Trophoblast cell (in vitro differentiated cells and primary cell): ENCODE results near the gene IGFBP6.

ENCODE experiments used
- DNase-seq, 2 donors: peaks; one replicate each; pipeline ENCODE4 v3.0.0-alpha.2; 2016
- H2AFZ ChIP-seq: 2 replicates; pipeline ENCODE4 v1.6.1; 2013; ENCODE audit warnings: low read length, moderate library complexity, mild to moderate bottlenecking; ENCODE audit not compliant: insufficient read depth, poor library complexity
- H2AK5ac ChIP-seq: 2 replicates; pipeline ENCODE4 v1.6.1; 2013; ENCODE audit warnings: mild to moderate bottlenecking, low read length
- H2BK120ac ChIP-seq: 2 replicates; pipeline ENCODE4 v1.6.1; 2013; ENCODE audit warnings: low read length, mild to moderate bottlenecking, moderate library complexity; ENCODE audit not compliant: insufficient read depth, poor library complexity
- H2BK12ac ChIP-seq: 2 replicates; pipeline ENCODE4 v1.6.1; 2013; ENCODE audit warnings: mild to moderate bottlenecking, low read length, moderate library complexity
- H2BK5ac ChIP-seq: 2 replicates; pipeline ENCODE4 v1.6.1; 2013; ENCODE audit warnings: low read length, low read depth, moderate library complexity, mild to moderate bottlenecking; ENCODE audit not compliant: poor library complexity
- H3K14ac ChIP-seq: 2 replicates; pipeline ENCODE4 v1.6.1; 2013; ENCODE audit warnings: mild to moderate bottlenecking, low read length
- H3K18ac ChIP-seq: 2 replicates; pipeline ENCODE4 v1.6.1; 2013; ENCODE audit warnings: mild to moderate bottlenecking, low read length
- H3K23ac ChIP-seq: 2 replicates; pipeline ENCODE4 v1.6.1; 2013; ENCODE audit warnings: low read length
- H3K27ac ChIP-seq: 2 replicates; pipeline ENCODE4 v1.5.1; 2013; ENCODE audit warnings: low read depth, mild to moderate bottlenecking, inconsistent platforms, low read length, moderate library complexity
- H3K27me3 ChIP-seq: 2 replicates; pipeline ENCODE4 v1.6.1; 2013; ENCODE audit warnings: inconsistent platforms, mild to moderate bottlenecking, low read length, moderate library complexity; ENCODE audit not compliant: insufficient read depth
- H3K36me3 ChIP-seq, 2 experiments: 1 replicate in 1 of 2; 2 replicates in 1 of 2; pipeline ENCODE4 v1.6.1; 2013; ENCODE audit warnings: low read length in 2 of 2, mild to moderate bottlenecking in 2 of 2, moderate library complexity in 1 of 2; ENCODE audit not compliant: insufficient read depth in 2 of 2, control insufficient read depth in 1 of 2
- H3K4ac ChIP-seq: 2 replicates; pipeline ENCODE4 v1.6.1; 2013; ENCODE audit warnings: low read depth, mild to moderate bottlenecking, low read length, moderate library complexity
- H3K4me1 ChIP-seq, 2 experiments: 1 replicate in 1 of 2; 2 replicates in 1 of 2; pipeline ENCODE4 v1.6.1; 2013; ENCODE audit warnings: low read length in 2 of 2, mild to moderate bottlenecking in 2 of 2, moderate library complexity in 1 of 2; ENCODE audit not compliant: insufficient read depth in 2 of 2, control insufficient read depth in 1 of 2
- H3K4me2 ChIP-seq: 2 replicates; pipeline ENCODE4 v1.6.1; 2013; ENCODE audit warnings: inconsistent platforms, mild to moderate bottlenecking, low read length, moderate library complexity
- H3K4me3 ChIP-seq: 2 replicates; pipeline ENCODE4 v1.5.1; 2013; ENCODE audit warnings: mild to moderate bottlenecking, low read depth, low read length, inconsistent platforms
- H3K79me1 ChIP-seq: one replicate; pipeline ENCODE4 v1.6.1; 2013; ENCODE audit warnings: low read length
- H3K79me2 ChIP-seq: 2 replicates; pipeline ENCODE4 v1.6.1; 2013; ENCODE audit warnings: low read length, mild to moderate bottlenecking; ENCODE audit not compliant: control insufficient read depth, insufficient read depth, poor library complexity
- H3K9ac ChIP-seq: 2 replicates; pipeline ENCODE4 v1.6.1; 2013; ENCODE audit warnings: mild to moderate bottlenecking, low read length
- H3K9me3 ChIP-seq: 2 replicates; pipeline ENCODE4 v1.6.1; 2013; ENCODE audit warnings: low read depth, mild to moderate bottlenecking, control low read depth, inconsistent platforms, low read length; ENCODE audit not compliant: insufficient read depth
- H4K12ac ChIP-seq: 2 replicates; pipeline ENCODE4 v1.6.1; 2013; ENCODE audit warnings: low read depth, mild to moderate bottlenecking, low read length, moderate library complexity
- H4K8ac ChIP-seq: 2 replicates; pipeline ENCODE4 v1.6.1; 2013; ENCODE audit warnings: low read depth, mild to moderate bottlenecking, low read length, moderate library complexity
- H4K91ac ChIP-seq: one replicate; pipeline ENCODE4 v1.6.1; 2013; ENCODE audit warnings: low read depth, mild to moderate bottlenecking, low read length, moderate library complexity
- WGBS: extraction: QIAGEN DNeasy Blood & Tissue Kit; methylation state at CpG from one replicate; pipeline ENCODE4 v1.1.7; 2013; ENCODE audit warnings: missing lambda C conversion rate; ENCODE audit not compliant: insufficient read length, insufficient coverage; ENCODE audit errors: extremely low coverage; 5-methylcytosine and 5-hydroxymethylcytosine counted together

The IGFBP6 gene

GRCh38 chr12:53143355-53143754, 45.9 kb downstream of the IGFBP6 start:
- H2AK5ac ChIP-seq, result no peak overlapping the region
- no peak overlapping the region for H3K4me2 ChIP-seq
- no peaks in the 10 kb centered on the region for H3K79me1 ChIP-seq
- H3K23ac ChIP-seq, result no peak overlapping the region
- no peaks in the 10 kb centered on the region for H3K36me3 ChIP-seq
- no peak overlapping the region for H2AFZ ChIP-seq
- no peak overlapping the region for H3K4ac ChIP-seq
- no peak overlapping the region for H4K8ac ChIP-seq
- no peak overlapping the region for H3K18ac ChIP-seq
- H3K9me3 ChIP-seq, result no peaks in the 10 kb centered on the region
- H3K27me3 ChIP-seq, result no peaks in the 10 kb centered on the region
- no peaks in the 10 kb centered on the region for H3K79me2 ChIP-seq
- no peak overlapping the region for H2BK12ac ChIP-seq
- no peak overlapping the region for H3K9ac ChIP-seq
- H3K14ac ChIP-seq, result no peak overlapping the region
- H3K4me1 ChIP-seq, result no peaks in the 10 kb centered on the region
- WGBS, result no CpG with 5 or more reads among the region's 4 CpGs
- peak; percentile 25 to 71 for DNase-seq
- no peak overlapping the region for H2BK120ac ChIP-seq
- H4K12ac ChIP-seq, result no peak overlapping the region
- no peak overlapping the region for H3K4me3 ChIP-seq
- H2BK5ac ChIP-seq, result no peak overlapping the region
- H3K27ac ChIP-seq, result no peak overlapping the region
- no peak overlapping the region for H4K91ac ChIP-seq

- H2AK5ac ChIP-seq, result no peak overlapping the region
Measured at GRCh38 chr12:53145383-53146260, 48.2 kb downstream of the IGFBP6 start.

GRCh38 chr12:53147181-53147580, 49.7 kb downstream of the IGFBP6 start:
- Histone ChIP-seq H2BK12ac (no peak overlapping the region), H3K27ac (no peak overlapping the region), H3K9me3 (no peaks in the 10 kb centered on the region), H3K4me2 (no peak overlapping the region), H3K18ac (no peak overlapping the region), H4K91ac (no peak overlapping the region), H2BK120ac (no peak overlapping the region), H3K79me1 (no peaks in the 10 kb centered on the region), H4K8ac (no peak overlapping the region), H3K23ac (no peak overlapping the region), H3K4me3 (no peak overlapping the region), H3K9ac (no peak overlapping the region), H3K4me1 (no peaks in the 10 kb centered on the region), H3K4ac (no peak overlapping the region), H4K12ac (no peak overlapping the region), H2BK5ac (no peak overlapping the region), H3K27me3 (no peaks in the 10 kb centered on the region), H3K79me2 (no peaks in the 10 kb centered on the region), H3K36me3 (no peaks in the 10 kb centered on the region), H2AFZ (no peak overlapping the region), H2AK5ac (no peak overlapping the region), H3K14ac (no peak overlapping the region)
- WGBS, result no CpG with 5 or more reads among the region's 5 CpGs
- no peak for DNase-seq

More at GRCh38 chr12:53145383-53146260, 48.2 kb downstream of the IGFBP6 start:
- H3K9me3 ChIP-seq, result no peaks in the 10 kb centered on the region
- no peaks in the 10 kb centered on the region for H3K4me1 ChIP-seq
- DNase-seq, result peak; percentile 58 to 63
- no peak overlapping the region for H2AFZ ChIP-seq
- H3K14ac ChIP-seq, result no peak overlapping the region
- no peak overlapping the region for H2BK12ac ChIP-seq
- no peak overlapping the region for H3K23ac ChIP-seq
- no peak overlapping the region for H4K8ac ChIP-seq
- no peak overlapping the region for H3K27ac ChIP-seq
- H3K18ac ChIP-seq, result no peak overlapping the region
- no peak overlapping the region for H3K4ac ChIP-seq
- H3K36me3 ChIP-seq, result no peaks in the 10 kb centered on the region
- H4K91ac ChIP-seq, result no peak overlapping the region
- H4K12ac ChIP-seq, result no peak overlapping the region
- H2BK5ac ChIP-seq, result no peak overlapping the region
- no peaks in the 10 kb centered on the region for H3K79me1 ChIP-seq
- H3K27me3 ChIP-seq, result no peaks in the 10 kb centered on the region
- no peak overlapping the region for H3K4me2 ChIP-seq
- H2BK120ac ChIP-seq, result no peak overlapping the region
- H3K4me3 ChIP-seq, result no peak overlapping the region
- no peaks in the 10 kb centered on the region for H3K79me2 ChIP-seq
- WGBS, result no CpG with 5 or more reads among the region's 5 CpGs
- H3K9ac ChIP-seq, result no peak overlapping the region

DNA sequence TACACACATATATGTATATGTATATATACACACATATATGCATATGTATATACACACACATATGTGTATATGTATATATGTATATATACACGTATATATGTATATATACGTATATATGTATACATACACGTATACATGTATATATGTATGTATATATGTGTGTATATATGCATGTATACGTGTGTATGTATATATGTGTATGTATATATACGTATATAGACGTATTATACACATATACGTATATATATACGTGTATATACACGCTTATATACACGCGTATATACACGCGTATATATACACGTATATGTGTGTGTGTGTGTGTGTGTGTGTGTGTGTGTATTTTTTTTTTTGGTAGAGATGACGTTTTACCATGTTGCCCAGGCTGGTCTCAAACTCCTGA, 50.2 kb downstream of the IGFBP6 start:
- H3K36me3 ChIP-seq, result no peaks in the 10 kb centered on the region
- no peaks in the 10 kb centered on the region for H3K4me1 ChIP-seq
- H3K27ac ChIP-seq, result no peak overlapping the region
- H2BK120ac ChIP-seq, result no peak overlapping the region
- WGBS, result no CpG with 5 or more reads among the region's 15 CpGs
- no peak overlapping the region for H3K14ac ChIP-seq
- H3K9me3 ChIP-seq, result no peaks in the 10 kb centered on the region
- no peak overlapping the region for H3K4me2 ChIP-seq
- H2BK5ac ChIP-seq, result no peak overlapping the region
- no peaks in the 10 kb centered on the region for H3K79me1 ChIP-seq
- H2AFZ ChIP-seq, result no peak overlapping the region
- H4K8ac ChIP-seq, result no peak overlapping the region
- H3K4me3 ChIP-seq, result no peak overlapping the region
- H4K12ac ChIP-seq, result no peak overlapping the region
- no peak overlapping the region for H3K9ac ChIP-seq
- H4K91ac ChIP-seq, result no peak overlapping the region
- H2BK12ac ChIP-seq, result no peak overlapping the region
- no peaks in the 10 kb centered on the region for H3K79me2 ChIP-seq
- no peak overlapping the region for H3K4ac ChIP-seq
- no peak for DNase-seq
- H3K23ac ChIP-seq, result no peak overlapping the region
- H3K18ac ChIP-seq, result no peak overlapping the region
- no peaks in the 10 kb centered on the region for H3K27me3 ChIP-seq
- H2AK5ac ChIP-seq, result no peak overlapping the region
